Measurements from ENCODE around the gene PTS.
A peak's percentile ranks its signal among the peaks of the same experiment; 100 is the strongest.

PTS gene

GRCh38 chr11:112211536-112211935, 14.7 kb upstream of the PTS start:
- no peak overlapping the region for H3K4me3 ChIP-seq (ENCODE audit: low read depth, low read length)
- TF ChIP-seq, protein P1, sequence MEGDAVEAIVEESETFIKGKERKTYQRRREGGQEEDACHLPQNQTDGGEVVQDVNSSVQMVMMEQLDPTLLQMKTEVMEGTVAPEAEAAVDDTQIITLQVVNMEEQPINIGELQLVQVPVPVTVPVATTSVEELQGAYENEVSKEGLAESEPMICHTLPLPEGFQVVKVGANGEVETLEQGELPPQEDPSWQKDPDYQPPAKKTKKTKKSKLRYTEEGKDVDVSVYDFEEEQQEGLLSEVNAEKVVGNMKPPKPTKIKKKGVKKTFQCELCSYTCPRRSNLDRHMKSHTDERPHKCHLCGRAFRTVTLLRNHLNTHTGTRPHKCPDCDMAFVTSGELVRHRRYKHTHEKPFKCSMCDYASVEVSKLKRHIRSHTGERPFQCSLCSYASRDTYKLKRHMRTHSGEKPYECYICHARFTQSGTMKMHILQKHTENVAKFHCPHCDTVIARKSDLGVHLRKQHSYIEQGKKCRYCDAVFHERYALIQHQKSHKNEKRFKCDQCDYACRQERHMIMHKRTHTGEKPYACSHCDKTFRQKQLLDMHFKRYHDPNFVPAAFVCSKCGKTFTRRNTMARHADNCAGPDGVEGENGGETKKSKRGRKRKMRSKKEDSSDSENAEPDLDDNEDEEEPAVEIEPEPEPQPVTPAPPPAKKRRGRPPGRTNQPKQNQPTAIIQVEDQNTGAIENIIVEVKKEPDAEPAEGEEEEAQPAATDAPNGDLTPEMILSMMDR (IDR thresholded peaks at IDR 0.05; ENCODE audit: low read depth, low read length), result no peak

- TF ChIP-seq, protein P1 (IDR thresholded peaks at IDR 0.05; ENCODE audit: low read depth, low read length), result no peak
These were observed 13.9 kb upstream of the PTS start for GRCh38 chr11:112212290-112212689.

DNA sequence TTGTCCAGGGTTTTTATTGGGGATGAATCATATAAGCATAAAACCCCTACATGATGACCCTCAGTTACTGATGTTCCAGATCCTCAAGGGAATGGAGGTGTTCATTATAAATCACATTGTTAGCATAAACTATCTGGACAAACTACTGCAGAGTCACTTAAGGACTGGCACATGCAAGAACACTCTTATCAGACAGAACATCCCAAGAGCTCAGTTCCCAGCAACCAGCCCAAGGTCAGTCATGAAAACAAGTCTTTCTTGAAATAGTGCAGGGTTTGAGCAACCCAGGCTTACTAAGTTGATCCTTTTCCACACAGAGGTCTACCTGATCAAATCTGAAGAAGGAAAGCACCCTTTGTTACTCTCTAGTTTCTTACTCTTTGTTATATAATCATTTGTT, 13.5 kb upstream of the PTS start:
- TF ChIP-seq, protein P1 (IDR thresholded peaks at IDR 0.05; ENCODE audit: low read depth, low read length), result no peak
- H3K4me3 ChIP-seq (ENCODE audit: low read depth, low read length), result no peak overlapping the region

More at GRCh38 chr11:112212290-112212689, 13.9 kb upstream of the PTS start:
- no peak overlapping the region for H3K4me3 ChIP-seq (ENCODE audit: low read depth, low read length)

DNA sequence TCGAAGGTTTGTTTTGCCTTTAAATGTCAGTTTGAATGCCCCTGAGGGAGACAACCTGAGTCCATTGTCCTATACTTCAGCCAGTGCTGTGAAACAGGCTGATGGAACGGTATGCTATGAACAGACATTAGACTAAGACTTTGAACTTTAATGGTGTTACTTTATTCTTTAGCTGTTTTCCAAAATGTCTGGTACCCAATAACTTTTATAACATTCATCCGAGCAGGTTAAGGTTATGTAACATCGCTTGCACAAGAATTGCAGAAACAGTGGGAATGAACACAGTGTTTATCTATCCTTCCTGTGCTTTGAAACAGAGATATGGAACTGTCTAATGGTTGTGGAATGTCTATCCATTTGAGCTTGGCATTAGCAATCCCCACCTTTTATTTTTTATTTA, 12.5 kb upstream of the PTS start:
- TF ChIP-seq, protein P1 (IDR thresholded peaks at IDR 0.05; ENCODE audit: low read depth, low read length), result no peak
- H3K4me3 ChIP-seq (ENCODE audit: low read depth, low read length), result no peak overlapping the region

DNA sequence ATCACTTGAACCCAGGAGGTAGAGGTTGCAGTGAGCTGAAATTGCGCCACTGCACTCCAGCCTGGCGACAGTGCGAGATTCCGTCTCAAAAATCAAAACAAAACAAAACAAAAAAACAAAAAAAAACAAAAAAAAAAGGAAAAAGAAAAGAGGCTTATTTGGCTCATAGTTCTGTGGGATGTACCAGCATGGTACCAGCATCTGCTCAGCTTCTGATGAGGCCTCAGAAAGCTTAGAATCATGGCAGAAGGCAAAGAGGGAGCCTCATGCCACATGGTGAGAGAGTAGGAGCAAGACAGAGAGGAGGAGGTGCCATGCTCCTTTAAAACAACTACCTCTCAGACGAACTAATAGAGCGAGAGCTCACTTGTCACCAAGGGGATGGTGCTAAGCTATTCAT, 10.6 kb upstream of the PTS start:
- H3K4me3 ChIP-seq (ENCODE audit: low read depth, low read length), result no peak overlapping the region

GRCh38 chr11:112216561-112217105, 9.6 kb upstream of the PTS start:
- no peak overlapping the region for H3K4me3 ChIP-seq (ENCODE audit: low read depth, low read length)
- TF ChIP-seq, protein P1 (IDR thresholded peaks at IDR 0.05; ENCODE audit: low read depth, low read length), result no peak

More for the DNA sequence above, 10.6 kb upstream of the PTS start:
- TF ChIP-seq, protein P1 (IDR thresholded peaks at IDR 0.05; ENCODE audit: low read depth, low read length), result no peak

DNA sequence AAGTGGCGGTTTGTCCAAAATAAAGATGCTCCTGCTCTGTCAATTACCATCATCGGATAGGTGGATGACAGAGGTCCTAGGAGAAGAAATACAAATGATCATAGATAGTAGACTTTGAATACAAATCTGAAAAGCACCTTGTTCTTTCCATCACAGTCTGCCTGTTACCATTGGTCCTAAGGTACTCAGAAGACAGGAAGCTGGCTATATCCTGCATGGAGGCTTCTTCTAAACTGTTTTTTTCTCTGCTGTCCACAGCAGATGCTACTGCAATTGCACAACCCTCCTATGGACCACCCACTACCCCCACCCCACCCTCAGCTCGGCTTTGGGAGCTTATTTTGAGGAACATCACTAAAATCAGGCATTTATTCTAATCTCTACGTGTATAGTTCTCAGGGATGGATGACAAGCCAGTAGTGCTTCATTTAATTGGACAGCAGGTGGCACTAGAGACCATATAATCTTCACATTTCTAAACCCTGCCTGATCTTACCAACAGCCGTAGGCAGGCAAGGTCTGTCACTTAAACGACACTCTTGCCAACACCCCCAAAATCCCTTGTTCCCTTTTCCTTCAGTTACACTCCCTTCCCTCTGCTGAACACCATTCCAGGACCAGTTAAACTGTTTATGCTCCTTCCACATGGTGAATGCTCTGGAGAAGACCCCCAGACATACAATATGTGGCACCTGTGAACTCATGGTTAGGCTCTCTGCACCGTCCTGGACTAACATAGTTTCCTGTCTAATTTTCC, 6.6 kb upstream of the PTS start:
- no peak overlapping the region for H3K4me3 ChIP-seq (ENCODE audit: low read depth, low read length)
- TF ChIP-seq, protein P1 (IDR thresholded peaks at IDR 0.05; ENCODE audit: low read depth, low read length), result peak; percentile 40
